Duodenal mucosa (tissue), 2 donors: ENCODE data around the gene LRRC45.

ENCODE experiments used
- H3K27ac ChIP-seq: one replicate; pipeline ENCODE4 v1.7.0; 2013; ENCODE audit warnings: low read depth, low read length
- H3K27me3 ChIP-seq, 2 donors: one replicate each; pipeline ENCODE4 v1.7.0; 2013; ENCODE audit warnings: low read length in 2 of 2, control low read depth in 1 of 2; ENCODE audit not compliant: insufficient read depth in 2 of 2, control insufficient read depth in 1 of 2
- H3K36me3 ChIP-seq, 2 donors: one replicate each; pipeline ENCODE4 v1.7.0; 2013; ENCODE audit warnings: low read length in 2 of 2, control low read depth in 1 of 2; ENCODE audit not compliant: insufficient read depth in 2 of 2, control insufficient read depth in 1 of 2
- H3K4me1 ChIP-seq, 2 donors: one replicate each; pipeline ENCODE4 v1.7.0; 2013; ENCODE audit warnings: low read length in 2 of 2, control low read depth in 1 of 2; ENCODE audit not compliant: insufficient read depth in 2 of 2, control insufficient read depth in 1 of 2
- H3K4me3 ChIP-seq, 2 donors: one replicate each; pipeline ENCODE4 v1.7.0; 2013; ENCODE audit warnings: low read length in 2 of 2, low read depth in 1 of 2
- H3K9ac ChIP-seq, 2 donors: one replicate each; pipeline ENCODE4 v1.7.0; 2013; ENCODE audit warnings: low read length in 2 of 2, low read depth in 1 of 2
- H3K9me3 ChIP-seq, 2 donors: one replicate each; pipeline ENCODE4 v1.7.0; 2013; ENCODE audit warnings: low read length in 2 of 2, control low read depth in 1 of 2; ENCODE audit not compliant: control insufficient read depth in 1 of 2

The LRRC45 gene

DNA sequence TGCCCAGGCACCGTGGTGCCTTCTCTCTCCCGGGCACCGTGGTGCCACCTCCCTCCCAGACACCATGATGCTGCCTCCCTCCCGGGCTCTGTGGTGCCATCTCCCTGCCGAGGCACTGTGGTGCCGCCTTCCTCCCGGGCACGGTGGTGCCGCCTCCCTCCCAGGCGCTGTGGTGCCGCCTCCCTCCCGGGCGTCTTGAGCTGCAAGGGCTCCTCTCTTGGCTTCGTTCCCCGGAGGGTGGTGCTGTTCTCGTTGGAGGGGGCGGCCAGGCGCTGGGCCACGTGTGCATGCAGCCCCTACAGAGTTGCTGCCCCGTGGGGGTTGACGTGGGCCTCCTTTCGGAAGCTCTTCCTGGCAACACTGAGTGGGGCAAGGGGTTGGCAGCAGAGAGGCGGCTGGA is 8.7 kb upstream of the LRRC45 start:
- peaks cover 0 to 1% of the 10 kb centered on the region in 2 donors for H3K4me1 ChIP-seq
- no peaks in the 10 kb centered on the region for H3K27me3 ChIP-seq
- no peak overlapping the region for H3K27ac ChIP-seq
- no peaks in the 10 kb centered on the region for H3K9me3 ChIP-seq
- H3K4me3 ChIP-seq: no peak overlapping the region
- no peak overlapping the region for H3K9ac ChIP-seq
- H3K36me3 ChIP-seq: peaks cover 4 to 7% of the 10 kb centered on the region in 2 donors

DNA sequence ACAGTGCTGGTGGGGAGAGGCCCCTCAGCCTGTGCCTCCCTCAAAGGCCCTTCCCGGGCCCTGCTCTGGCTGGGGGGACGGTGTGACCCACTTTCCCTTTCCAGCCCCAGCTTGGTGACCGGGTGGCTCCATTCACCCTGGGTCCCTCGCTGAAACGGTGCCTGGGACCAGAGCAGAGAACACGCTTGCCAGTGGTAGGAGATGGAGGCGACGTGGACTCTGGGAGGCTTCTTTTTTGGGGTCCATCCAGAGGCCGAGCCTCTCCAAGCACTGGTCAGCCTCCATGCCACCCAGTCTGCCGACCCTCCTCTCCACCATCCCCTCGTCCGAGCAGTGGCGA is 8.2 kb upstream of the LRRC45 start:
- H3K27ac ChIP-seq: no peak overlapping the region
- no peaks in the 10 kb centered on the region for H3K27me3 ChIP-seq
- peaks cover 4 to 7% of the 10 kb centered on the region in 2 donors for H3K36me3 ChIP-seq
- H3K9ac ChIP-seq: no peak overlapping the region
- peaks cover under 1 to 5% of the 10 kb centered on the region in 2 donors for H3K4me1 ChIP-seq
- H3K4me3 ChIP-seq: no peak overlapping the region
- no peaks in the 10 kb centered on the region for H3K9me3 ChIP-seq

DNA sequence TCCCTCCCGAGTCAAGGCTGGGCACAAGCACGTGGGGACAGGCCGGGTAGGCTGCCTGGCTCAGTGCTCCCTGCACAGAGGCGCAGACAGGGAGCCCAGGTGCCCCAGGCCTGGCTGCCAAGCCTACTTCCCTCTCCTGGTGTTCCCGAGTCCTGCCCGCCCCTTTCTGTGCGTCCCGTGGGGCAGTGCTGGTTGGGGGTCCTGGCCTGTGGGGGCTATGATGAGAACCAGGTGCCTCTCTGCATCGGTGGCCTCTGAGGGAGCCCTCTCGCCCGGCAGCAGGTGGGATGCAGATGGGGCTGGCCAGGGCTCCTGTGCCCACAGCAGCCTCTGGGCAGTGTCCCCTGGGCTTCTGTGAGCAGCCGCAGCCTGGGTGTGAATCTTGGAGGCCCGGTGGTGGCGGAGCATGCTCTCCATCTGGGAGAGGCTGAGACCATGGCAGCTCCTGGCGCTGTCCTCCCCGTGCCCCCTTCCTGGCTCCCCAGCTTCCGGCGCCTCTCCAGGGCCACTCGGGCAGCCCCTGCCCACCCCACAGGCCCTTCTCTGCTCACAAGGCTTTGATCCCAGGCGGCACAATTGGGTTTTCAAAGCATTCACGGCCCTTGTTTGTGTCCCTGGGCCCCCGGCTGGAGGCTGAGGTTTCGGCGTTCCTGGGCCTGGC is 7.7 kb upstream of the LRRC45 start:
- no peaks in the 10 kb centered on the region for H3K27me3 ChIP-seq
- no peak overlapping the region for H3K9ac ChIP-seq
- peaks cover 6 to 10% of the 10 kb centered on the region in 2 donors for H3K4me1 ChIP-seq
- H3K4me3 ChIP-seq: no peak overlapping the region
- peaks cover 4 to 7% of the 10 kb centered on the region in 2 donors for H3K36me3 ChIP-seq
- H3K9me3 ChIP-seq: no peaks in the 10 kb centered on the region
- no peak overlapping the region for H3K27ac ChIP-seq

GRCh38 chr17:82016061-82016874 is 6.8 kb upstream of the LRRC45 start:
- H3K27me3 ChIP-seq: no peaks in the 10 kb centered on the region
- no peaks in the 10 kb centered on the region for H3K9me3 ChIP-seq
- H3K9ac ChIP-seq: no peak overlapping the region
- no peak overlapping the region for H3K4me3 ChIP-seq
- H3K36me3 ChIP-seq: peaks cover 4 to 7% of the 10 kb centered on the region in 2 donors
- H3K27ac ChIP-seq: no peak overlapping the region
- H3K4me1 ChIP-seq: peaks cover 7 to 18% of the 10 kb centered on the region in 2 donors

DNA sequence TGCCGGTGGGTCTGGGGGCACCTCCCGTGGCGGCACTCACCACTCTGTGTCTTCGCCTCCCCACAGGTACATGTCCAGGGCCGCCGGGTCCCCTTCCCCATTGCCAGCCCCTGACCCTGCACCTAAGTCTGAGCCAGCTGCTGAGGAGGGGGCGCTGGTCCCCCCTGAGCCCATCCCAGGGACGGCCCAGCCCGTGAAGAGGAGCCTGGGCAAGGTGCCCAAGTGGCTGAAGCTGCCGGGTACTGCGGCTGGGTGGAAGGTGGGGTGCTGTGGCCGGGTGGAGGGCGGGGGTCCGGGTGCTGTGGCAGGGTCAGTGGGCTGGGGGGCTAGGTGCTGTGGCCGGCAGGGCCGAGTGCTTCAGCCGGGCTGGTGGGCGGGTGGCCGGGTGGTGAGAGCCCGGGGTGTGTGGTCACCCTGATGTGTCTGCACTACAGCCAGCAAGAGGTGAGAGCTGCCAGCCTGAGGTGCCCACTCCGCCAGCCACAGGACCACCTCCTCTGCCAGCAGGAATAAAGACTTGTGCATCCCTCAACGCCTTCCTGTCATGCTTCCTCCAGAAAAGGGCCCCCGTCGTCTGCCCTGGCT is 6.1 kb upstream of the LRRC45 start:
- Histone ChIP-seq H3K27me3 (no peaks in the 10 kb centered on the region), H3K27ac (no peak overlapping the region), H3K9ac (no peak overlapping the region), H3K4me1 (peaks cover 13 to 25% of the 10 kb centered on the region in 2 donors), H3K9me3 (no peaks in the 10 kb centered on the region), H3K36me3 (peaks cover 4 to 7% of the 10 kb centered on the region in 2 donors), H3K4me3 (no peak overlapping the region)

- Histone ChIP-seq H3K27ac (no peak overlapping the region), H3K9ac (no peak overlapping the region), H3K36me3 (peaks cover 4 to 7% of the 10 kb centered on the region in 2 donors), H3K4me1 (peaks cover 16 to 28% of the 10 kb centered on the region in 2 donors), H3K4me3 (no peak overlapping the region), H3K9me3 (no peaks in the 10 kb centered on the region), H3K27me3 (no peaks in the 10 kb centered on the region)
Measured at GRCh38 chr17:82017612-82018151, 5.4 kb upstream of the LRRC45 start.

DNA sequence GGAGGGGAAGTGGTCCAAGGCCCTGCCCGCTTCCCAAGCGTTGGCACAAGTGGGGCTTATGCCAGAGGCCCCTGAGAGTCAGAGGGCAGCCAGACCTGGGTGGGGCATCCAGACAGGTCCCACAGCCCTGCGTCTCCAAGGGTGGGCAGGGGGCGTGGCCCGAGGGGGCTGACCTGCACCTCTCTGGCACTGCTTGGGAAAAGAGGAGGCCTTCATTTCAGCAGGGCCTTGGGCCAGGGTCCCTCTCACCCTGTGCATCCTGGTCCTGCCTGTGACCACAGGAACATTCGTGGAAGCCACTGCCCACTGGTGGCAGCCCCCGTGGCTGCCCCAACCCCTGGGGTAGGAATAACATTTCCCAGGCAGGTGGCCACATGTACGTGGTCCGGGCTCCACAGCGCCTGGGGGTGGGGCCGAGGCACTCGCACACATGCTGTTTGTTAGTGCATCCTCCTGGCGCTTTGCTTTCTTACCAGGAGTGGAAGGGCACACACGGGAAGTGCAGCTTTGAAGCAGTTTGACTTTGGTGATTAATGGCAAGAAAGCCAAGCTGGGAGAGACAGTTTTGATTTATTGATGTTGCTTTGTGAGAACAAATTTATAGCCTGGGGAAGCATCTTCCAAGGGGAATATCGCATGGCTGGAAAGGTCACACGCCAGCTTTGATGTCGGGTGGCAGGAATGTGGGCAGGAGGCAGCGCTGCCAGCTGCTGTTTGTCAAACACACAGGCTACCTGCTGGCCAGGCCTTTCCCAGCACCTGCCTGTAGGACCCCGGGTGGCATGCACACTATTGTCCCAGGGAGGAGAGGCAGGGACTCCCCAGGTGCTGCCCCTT is 4.7 kb upstream of the LRRC45 start:
- Histone ChIP-seq H3K4me3 (no peak overlapping the region), H3K4me1 (peaks cover 16 to 28% of the 10 kb centered on the region in 2 donors), H3K9ac (no peak overlapping the region), H3K27me3 (no peaks in the 10 kb centered on the region), H3K27ac (no peak overlapping the region), H3K36me3 (peaks cover 4 to 7% of the 10 kb centered on the region in 2 donors), H3K9me3 (no peaks in the 10 kb centered on the region)

DNA sequence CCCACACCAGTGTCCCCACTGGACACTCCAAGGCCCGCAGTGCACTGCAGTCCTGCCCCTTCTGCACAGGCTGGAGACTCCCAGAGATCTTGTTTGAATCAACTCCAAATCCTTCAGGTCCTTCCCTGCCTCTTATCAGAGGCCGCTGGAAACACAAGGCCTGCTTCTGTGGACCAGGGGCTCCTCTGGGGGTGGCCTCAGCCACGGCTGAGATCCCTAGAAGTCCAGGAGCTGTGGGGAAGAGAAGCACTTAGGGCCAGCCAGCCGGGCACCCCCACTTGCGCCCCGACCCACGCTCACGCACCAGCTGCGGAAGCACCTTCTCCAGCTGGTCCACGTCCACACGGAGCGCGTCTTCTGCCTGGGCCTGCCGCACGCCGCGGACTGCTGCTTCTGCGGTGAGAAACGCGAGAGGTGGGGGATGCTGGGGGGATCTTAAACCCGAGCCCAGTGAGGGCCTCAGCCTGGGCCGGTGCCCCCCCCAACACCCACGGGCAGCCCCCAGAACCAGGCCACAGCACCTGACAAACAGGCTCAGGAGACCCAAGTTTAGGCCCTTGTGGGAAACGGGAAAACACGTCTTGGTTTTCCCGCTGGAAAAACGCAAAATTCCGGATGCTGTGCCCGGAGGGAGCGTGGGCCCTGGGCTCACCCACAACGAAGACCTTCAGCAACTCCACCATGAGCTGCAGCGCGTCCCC is 4.0 kb upstream of the LRRC45 start:
- Histone ChIP-seq H3K27me3 (no peaks in the 10 kb centered on the region), H3K27ac (no peak overlapping the region), H3K9me3 (no peaks in the 10 kb centered on the region), H3K4me3 (no peak overlapping the region), H3K9ac (no peak overlapping the region), H3K4me1 (peaks cover 21 to 36% of the 10 kb centered on the region in 2 donors), H3K36me3 (peaks cover 4 to 7% of the 10 kb centered on the region in 2 donors)
